ENCODE results near the gene ZNF581.
A peak's percentile ranks its signal among the peaks of the same experiment; 100 is the strongest.

Gene ZNF581

GRCh38 chr19:55684946-55685681, 41.7 kb downstream of the ZNF581 start:
- DNase-seq, result no peak

- DNase-seq, result no peak
Measured at GRCh38 chr19:55685776-55686175, 42.3 kb downstream of the ZNF581 start.

DNA sequence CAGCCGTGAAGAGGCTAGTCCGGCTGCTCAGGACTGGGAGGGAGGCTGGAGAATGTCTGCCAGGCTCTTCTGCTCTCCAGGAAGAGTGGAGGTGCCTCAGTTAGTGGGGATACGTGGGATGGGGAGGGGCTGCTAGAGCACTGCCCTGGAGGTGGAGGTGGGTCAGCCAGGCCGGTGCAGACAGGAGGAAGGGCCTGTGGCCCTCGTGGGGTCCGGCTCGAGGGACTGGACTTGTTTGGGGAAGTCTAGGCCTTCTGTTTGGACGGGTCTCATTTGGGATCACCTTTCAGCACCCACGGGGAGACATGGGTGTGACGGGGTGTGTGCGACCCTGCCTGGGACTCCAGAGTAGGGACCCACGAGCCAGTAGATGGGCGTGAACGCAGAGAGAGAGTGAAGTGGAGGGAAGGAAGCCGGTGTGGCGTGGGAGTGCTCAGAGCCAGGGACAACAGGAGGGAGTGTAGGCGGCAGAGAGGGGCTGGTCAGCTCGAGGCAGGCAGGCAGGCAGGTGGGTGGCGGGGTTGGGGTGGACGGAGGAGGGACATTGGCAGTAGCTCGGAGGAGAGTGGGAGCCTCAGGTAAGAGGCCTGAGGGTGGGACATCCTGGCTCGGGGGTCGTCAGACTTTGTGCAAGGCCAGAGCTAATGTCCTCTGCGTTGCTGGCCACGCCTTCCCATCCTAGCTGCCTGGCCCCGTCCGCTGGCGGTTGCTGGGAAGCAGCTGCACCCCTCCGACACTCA, 43.0 kb downstream of the ZNF581 start:
- no peak for DNase-seq

- DNase-seq, result no peak
Measured at GRCh38 chr19:55687281-55688201, 44.1 kb downstream of the ZNF581 start.

DNA sequence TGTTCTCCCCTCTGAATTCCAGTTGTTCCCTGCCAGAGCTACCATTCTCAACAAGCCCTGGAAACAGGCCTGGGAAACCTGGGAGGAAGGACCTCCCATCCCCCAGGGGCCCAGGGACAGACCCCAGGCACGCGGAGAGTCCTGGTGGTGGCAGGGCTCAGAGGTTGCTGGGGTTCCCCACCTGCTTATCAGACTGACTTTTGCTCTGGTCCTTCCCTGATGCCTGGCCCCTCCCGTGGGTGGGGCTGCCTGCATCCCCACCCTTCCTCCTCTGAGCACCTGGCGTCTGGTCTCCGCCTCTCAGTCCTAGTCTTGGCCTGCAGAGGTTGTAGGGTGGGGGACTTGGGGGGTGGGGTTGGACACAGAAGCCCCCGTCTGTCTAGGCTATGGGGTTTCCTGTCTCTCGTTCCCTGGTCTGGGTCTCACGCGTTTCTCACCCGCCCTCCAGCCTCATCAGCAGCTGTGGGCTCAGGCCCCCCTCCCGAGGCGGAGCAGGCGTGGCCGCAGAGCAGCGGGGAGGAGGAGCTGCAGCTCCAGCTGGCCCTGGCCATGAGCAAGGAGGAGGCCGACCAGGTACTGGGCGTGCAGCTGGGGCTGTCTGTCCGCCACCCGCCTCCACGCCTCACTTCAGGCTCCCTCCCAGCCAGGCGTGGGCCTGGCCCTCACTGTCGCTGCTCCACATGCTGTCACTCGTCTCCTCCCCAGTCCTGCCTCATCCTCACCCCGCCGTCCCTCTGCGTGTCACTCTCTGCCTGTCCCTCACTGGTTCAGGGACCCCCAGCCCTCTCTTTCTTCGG, 45.2 kb downstream of the ZNF581 start:
- DNase-seq, result peak; percentile 51

- peak; percentile 59 for DNase-seq
Measured at GRCh38 chr19:55689411-55690108, 46.1 kb downstream of the ZNF581 start.

- DNase-seq, result no peak
Measured at GRCh38 chr19:55690109-55690768, 46.8 kb downstream of the ZNF581 start.

GRCh38 chr19:55690769-55691545, 47.5 kb downstream of the ZNF581 start:
- no peak for DNase-seq

GRCh38 chr19:55691561-55692481, 48.4 kb downstream of the ZNF581 start:
- DNase-seq, result no peak

GRCh38 chr19:55692681-55693081, 49.2 kb downstream of the ZNF581 start:
- peak; percentile 55 for DNase-seq

DNA sequence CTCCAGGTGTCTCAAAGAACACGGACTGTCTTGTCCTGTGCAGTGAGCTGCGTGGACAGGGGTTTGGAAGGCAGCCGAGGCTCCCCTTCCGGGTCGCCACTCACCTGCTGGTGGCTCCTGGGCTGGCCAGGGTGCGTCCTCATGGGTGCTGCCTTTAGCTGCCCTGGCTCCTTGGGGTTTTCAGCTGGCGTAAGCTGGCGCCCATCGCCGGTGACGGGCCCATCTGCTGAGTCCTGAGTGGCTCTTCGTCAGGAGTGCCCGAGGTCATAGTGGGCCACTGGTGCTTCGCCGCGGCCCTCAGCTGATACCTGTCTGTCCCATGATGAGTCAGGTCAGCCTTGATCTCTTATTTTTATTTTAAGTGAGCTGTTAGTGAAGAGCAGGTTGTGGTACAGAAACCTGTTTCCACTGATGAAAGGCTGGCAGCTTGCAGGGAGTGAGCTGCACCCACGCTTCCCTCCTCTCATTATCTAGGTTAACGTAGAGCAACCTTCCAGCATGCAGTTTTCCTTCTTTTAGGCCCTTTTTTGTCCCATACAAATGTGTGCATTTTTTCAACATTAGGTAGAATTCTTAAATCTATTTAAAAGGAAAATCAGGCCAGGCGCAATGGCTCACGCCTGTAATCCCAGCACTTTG, 50.0 kb downstream of the ZNF581 start:
- DNase-seq, result peak; percentile 58

DNA sequence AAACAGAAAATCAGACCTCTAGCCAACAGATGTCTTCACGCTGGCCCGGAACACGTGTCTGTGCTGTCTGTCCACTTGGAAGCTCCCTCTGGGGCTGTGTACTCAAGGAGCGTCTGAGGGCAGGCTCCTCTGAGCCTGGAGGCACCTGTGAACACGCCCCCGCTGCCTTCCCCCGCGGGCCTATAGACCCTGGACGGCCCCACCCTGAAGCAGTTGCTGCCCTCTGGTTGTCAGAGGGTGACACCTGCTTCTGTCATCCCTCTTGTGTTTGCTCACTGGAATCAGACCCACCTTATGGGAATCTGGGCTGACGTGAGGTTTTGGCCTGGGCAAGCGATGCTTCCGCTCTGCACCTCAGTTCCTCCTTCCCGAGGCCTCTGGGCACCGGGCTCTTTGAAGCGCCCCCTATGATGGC, 50.8 kb downstream of the ZNF581 start:
- peak; percentile 9 for DNase-seq

GRCh38 chr19:55694656-55695491, 51.4 kb downstream of the ZNF581 start:
- DNase-seq, result peak; percentile 60
